HG02623 (cell line): Measurements from ENCODE around the gene TOM1L2.
A peak's percentile ranks its signal among the peaks of the same experiment; 100 is the strongest.

Experiments
- ATAC-seq: cut with Tn5 transposase; IDR thresholded peaks from one replicate; pipeline ENCODE4 v1.9.1; 2021; ENCODE audit warnings: moderate library complexity; ENCODE audit not compliant: unreplicated experiment

The TOM1L2 gene

GRCh38 chr17:17972126-17972951 lies at the start of gene TOM1L2, which contains the start of gene DRC3:
Gene TOM1L2 (minus strand): TSS chr17:17972400. CDS start chr17:17972313, 87 bp downstream.
Gene DRC3 (plus strand): TSS chr17:17972862. CDS start chr17:17977599, 4,737 bp downstream.
- ATAC-seq = peak; percentile 90

- no peak for ATAC-seq
These were observed 49.2 kb upstream of the TOM1L2 start for GRCh38 chr17:18021372-18021771.

- no peak for ATAC-seq
These were observed 48.8 kb upstream of the TOM1L2 start for GRCh38 chr17:18020971-18021370.

- no peak for ATAC-seq
These were observed 47.6 kb upstream of the TOM1L2 start for GRCh38 chr17:18019838-18020154.

- no peak for ATAC-seq
These were observed 46.3 kb upstream of the TOM1L2 start for GRCh38 chr17:18018411-18018921.

- ATAC-seq = no peak
These were observed 45.8 kb upstream of the TOM1L2 start for GRCh38 chr17:18017958-18018357.

GRCh38 chr17:18016426-18016825 lies 44.2 kb upstream of the TOM1L2 start:
- ATAC-seq = no peak

- no peak for ATAC-seq
These were observed 43.4 kb upstream of the TOM1L2 start for GRCh38 chr17:18015593-18015992.

GRCh38 chr17:18014006-18014405 lies 41.8 kb upstream of the TOM1L2 start:
- ATAC-seq = no peak

GRCh38 chr17:18011286-18011685 lies 39.1 kb upstream of the TOM1L2 start:
- ATAC-seq = no peak

GRCh38 chr17:18009609-18010420 lies 37.6 kb upstream of the TOM1L2 start:
- ATAC-seq = no peak

GRCh38 chr17:18008496-18009268 lies 36.5 kb upstream of the TOM1L2 start:
- ATAC-seq = no peak

- no peak for ATAC-seq
These were observed 34.5 kb upstream of the TOM1L2 start for GRCh38 chr17:18006495-18007239.

GRCh38 chr17:18005496-18005895 lies 33.3 kb upstream of the TOM1L2 start:
- no peak for ATAC-seq

- no peak for ATAC-seq
These were observed 32.7 kb upstream of the TOM1L2 start for GRCh38 chr17:18004884-18005305.

GRCh38 chr17:18004345-18004744 lies 32.1 kb upstream of the TOM1L2 start:
- ATAC-seq = no peak

- no peak for ATAC-seq
These were observed 30.0 kb upstream of the TOM1L2 start for GRCh38 chr17:18002171-18002570.

- ATAC-seq = no peak
These were observed 27.8 kb upstream of the TOM1L2 start for GRCh38 chr17:18000030-18000408.

GRCh38 chr17:17999364-18000029 lies 27.3 kb upstream of the TOM1L2 start:
- no peak for ATAC-seq

GRCh38 chr17:17998934-17999333 lies 26.7 kb upstream of the TOM1L2 start:
- no peak for ATAC-seq
